CD4-positive, alpha-beta T cell (primary cell): ENCODE results near the gene LRPAP1. TPM values are rescaled to one million over a fixed set of nuclear protein-coding genes. Genes with fewer than 3 reads are reported as not detected.

Experiments used
- ATAC-seq: fragments of 200-7000 bp; cut with Tn5 transposase; one replicate; pipeline ENCODE4 v1.10.0; 2022; ENCODE audit warnings: mild to moderate bottlenecking; ENCODE audit not compliant: poor library complexity
- CTCF ChIA-PET: fragments of 350-600 bp; sonication (Branson Sonifier 250); formaldehyde crosslinking; loops from one replicate; lab custom pipeline; 2021; ENCODE audit warnings: antibody characterized with exemption, inconsistent platforms; lab: Charles Lee
- POLR2A ChIA-PET: fragments of 350-600 bp; sonication (Branson Sonifier 250); formaldehyde crosslinking; loops from one replicate; lab custom pipeline; 2021; ENCODE audit warnings: antibody characterized with exemption, inconsistent platforms; lab: Charles Lee
- DNase-seq, 14 experiments: peaks; one replicate each; pipeline ENCODE4 v3.0.0-alpha.2; 2013 to 2020; ENCODE audit warnings: mixed read lengths in 2 of 14
- H3K27ac ChIP-seq, 2 donors: one replicate each; pipeline versions ENCODE4 v1.5.1 to v1.7.0; 2013; ENCODE audit warnings: low read length in 2 of 2, low read depth in 1 of 2, mild to moderate bottlenecking in 1 of 2
- H3K27me3 ChIP-seq, 2 experiments: 1 replicate in 1 of 2; 2 replicates in 1 of 2; pipeline versions ENCODE4 v1.6.1 to v1.7.0; 2013; ENCODE audit warnings: low read length in 2 of 2, control low read depth in 1 of 2, mild to moderate bottlenecking in 1 of 2, moderate library complexity in 1 of 2; ENCODE audit not compliant: insufficient read depth in 2 of 2, control insufficient read depth in 1 of 2
- H3K36me3 ChIP-seq: one replicate; pipeline ENCODE4 v1.6.1; 2013; ENCODE audit warnings: low read length, control low read depth; ENCODE audit not compliant: insufficient read depth
- H3K4me1 ChIP-seq: one replicate; pipeline ENCODE4 v1.6.1; 2013; ENCODE audit warnings: low read length, control low read depth; ENCODE audit not compliant: insufficient read depth
- H3K4me3 ChIP-seq: one replicate; pipeline ENCODE4 v1.5.1; 2013; ENCODE audit warnings: mild to moderate bottlenecking, low read length, moderate library complexity
- H3K9me3 ChIP-seq, 2 experiments: 1 replicate in 1 of 2; 2 replicates in 1 of 2; pipeline versions ENCODE4 v1.6.1 to v1.7.0; 2013; ENCODE audit warnings: low read length in 2 of 2, mild to moderate bottlenecking in 2 of 2, control low read depth in 1 of 2, moderate library complexity in 1 of 2; ENCODE audit not compliant: control insufficient read depth in 1 of 2, insufficient read depth in 1 of 2
- H3K27ac Mint-ChIP-seq: one replicate; pipeline ENCODE4 v1.8.0; 2020; ENCODE audit warnings: mixed read lengths
- H3K27me3 Mint-ChIP-seq: one replicate; pipeline ENCODE4 v1.8.0; 2021; ENCODE audit warnings: mixed read lengths
- H3K36me3 Mint-ChIP-seq: one replicate; pipeline ENCODE4 v1.8.0; 2021; ENCODE audit warnings: low read depth, mixed read lengths
- H3K4me1 Mint-ChIP-seq: one replicate; pipeline ENCODE4 v1.8.0; 2021; ENCODE audit warnings: low read depth, mixed read lengths
- H3K4me3 Mint-ChIP-seq: one replicate; pipeline ENCODE4 v1.8.0; 2020; ENCODE audit warnings: mild to moderate bottlenecking, mixed read lengths
- H3K9me3 Mint-ChIP-seq: one replicate; pipeline ENCODE4 v1.8.0; 2020; ENCODE audit warnings: mixed read lengths
- CTCF ChIP-seq: fragments of 200-600 bp; IDR thresholded peaks from one replicate; pipeline ENCODE4 v1.8.0; 2022; ENCODE audit warnings: antibody characterized with exemption, mild to moderate bottlenecking
- intact Hi-C, 2 experiments: fragments of 100-400 bp; cut with DNase I in 1 of 2; cut with micrococcal nuclease in 1 of 2; formaldehyde crosslinking; loops; one replicate each; pipeline versions ENCODE4 v1.15.1 to v1.9.0; 2023 to 2025; cut with DNase I, micrococcal nuclease
- total RNA-seq, 174 experiments: library from RNA in 2 of 174; stranded (reverse) in 2 of 174; gene quantifications; one replicate each; pipeline ENCODE4 v1.2.3 and lab custom pipeline; 2021 to 2026

The LRPAP1 gene
- total RNA-seq, 2 experiments from 2014 or later: 84.2 to 88.0 TPM

DNA sequence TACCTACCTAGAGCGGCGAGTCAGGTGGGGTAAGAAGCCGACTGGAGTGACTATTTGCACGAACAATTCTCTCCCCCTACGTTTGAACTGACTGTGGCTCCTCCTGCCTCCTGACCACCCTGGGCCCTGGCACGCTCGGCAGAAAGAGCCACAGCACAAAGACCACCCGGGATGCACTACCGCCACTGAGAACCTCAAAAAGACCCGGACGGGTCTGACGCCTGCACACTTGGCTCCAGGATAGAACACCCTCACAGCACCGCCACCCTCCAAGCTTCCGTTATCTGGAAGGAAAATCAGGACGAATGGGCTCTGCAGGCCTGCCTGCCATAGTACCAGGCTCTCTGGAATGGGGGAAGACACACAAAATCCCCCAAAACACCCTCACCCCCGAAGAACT, 2.2 kb downstream of the LRPAP1 start:
- intact Hi-C loops: loop anchor here in 1 of 2 experiments (5.0 to 10.0 kb wide), 3 partner anchors 427 to 1285 kb away; partner anchors contain the start of genes FAM193A, HAUS3 and POLN
- no peaks in the 10 kb centered on the region for H3K27me3 Mint-ChIP-seq
- peaks cover 54% of the 10 kb centered on the region for H3K4me1 ChIP-seq
- no peak overlapping the region for H3K4me3 ChIP-seq
- DNase-seq (peak in 1 of 14 experiments; percentile 4), ATAC-seq (no peak)
- peak overlapping the region; percentile 100 for H3K4me3 Mint-ChIP-seq
- peaks cover 47% of the 10 kb centered on the region for H3K36me3 Mint-ChIP-seq
- H3K27ac ChIP-seq: no peak overlapping the region
- no peaks in the 10 kb centered on the region for H3K9me3 ChIP-seq
- no peak for TF ChIP-seq CTCF
- H3K27ac Mint-ChIP-seq: no peak overlapping the region
- ChIA-PET CTCF (no interaction called here), POLR2A (no interaction called here)
- peaks cover 32% of the 10 kb centered on the region for H3K36me3 ChIP-seq
- no peaks in the 10 kb centered on the region for H3K9me3 Mint-ChIP-seq
- peaks cover 44% of the 10 kb centered on the region for H3K4me1 Mint-ChIP-seq
- no peaks in the 10 kb centered on the region for H3K27me3 ChIP-seq

DNA sequence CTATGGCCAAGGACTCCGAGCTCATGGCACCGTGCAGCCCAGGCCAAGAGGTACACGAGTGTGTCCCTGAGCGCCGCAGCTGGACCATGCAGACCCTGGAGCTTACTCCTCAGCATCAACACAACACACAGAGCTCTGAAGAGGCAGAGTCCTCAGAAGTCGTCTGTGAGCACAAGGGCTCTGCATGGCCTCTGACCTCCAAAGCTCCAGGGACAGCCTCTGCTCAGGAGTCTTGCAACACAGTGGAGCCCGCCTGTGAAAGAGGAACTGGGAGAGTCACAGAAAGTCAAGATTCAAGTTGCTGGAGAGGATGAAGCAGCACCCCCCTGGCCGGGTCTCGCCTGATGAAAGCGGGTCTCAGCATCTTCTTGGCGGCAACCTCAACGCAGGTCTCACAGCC, 2.9 kb downstream of the LRPAP1 start:
- peak in 3 of 14 experiments; percentile 9 to 50 (median 42) for DNase-seq
- H3K4me3 Mint-ChIP-seq: peak overlapping the region; percentile 100
- no peak overlapping the region for H3K27ac ChIP-seq
- TF ChIP-seq CTCF: no peak
- no peak overlapping the region for H3K27ac Mint-ChIP-seq
- peaks cover 39% of the 10 kb centered on the region for H3K36me3 ChIP-seq
- peaks cover 54% of the 10 kb centered on the region for H3K36me3 Mint-ChIP-seq
- ATAC-seq: no peak
- H3K9me3 Mint-ChIP-seq: no peaks in the 10 kb centered on the region
- no peaks in the 10 kb centered on the region for H3K9me3 ChIP-seq
- ChIA-PET CTCF (no interaction called here), POLR2A (no interaction called here)
- peaks cover 54% of the 10 kb centered on the region for H3K4me1 ChIP-seq
- intact Hi-C loops: no loop called here
- H3K27me3 ChIP-seq: no peaks in the 10 kb centered on the region
- H3K4me1 Mint-ChIP-seq: peaks cover 44% of the 10 kb centered on the region
- H3K27me3 Mint-ChIP-seq: no peaks in the 10 kb centered on the region
- no peak overlapping the region for H3K4me3 ChIP-seq

- peaks cover 44% of the 10 kb centered on the region for H3K4me1 Mint-ChIP-seq
Measured at GRCh38 chr4:3527914-3528876, 4.0 kb downstream of the LRPAP1 start.

More at GRCh38 chr4:3527914-3528876, 4.0 kb downstream of the LRPAP1 start:
- no peak overlapping the region for H3K27ac Mint-ChIP-seq
- H3K9me3 Mint-ChIP-seq: no peaks in the 10 kb centered on the region
- Histone ChIP-seq H3K9me3 (no peaks in the 10 kb centered on the region), H3K4me1 (peaks cover 54% of the 10 kb centered on the region), H3K4me3 (no peak overlapping the region), H3K27me3 (no peaks in the 10 kb centered on the region), H3K27ac (no peak overlapping the region), H3K36me3 (peaks cover 51% of the 10 kb centered on the region)
- ChIA-PET POLR2A (no interaction called here), CTCF (no interaction called here)
- no peak for ATAC-seq
- H3K27me3 Mint-ChIP-seq: no peaks in the 10 kb centered on the region
- DNase-seq: peak in 2 of 14 experiments; percentile 3 to 13
- intact Hi-C loops: no loop called here
- TF ChIP-seq CTCF: no peak
- peak overlapping the region; percentile 11 for H3K4me3 Mint-ChIP-seq
- peaks cover 64% of the 10 kb centered on the region for H3K36me3 Mint-ChIP-seq
